ENCODE results near the gene THSD4. TPM values are rescaled to one million over a fixed set of nuclear protein-coding genes. Genes with fewer than 3 reads are reported as not detected.

The THSD4 gene
- total and polyA plus RNA-seq, 2 of the 8 experiments (the other 6 are each of a cell fraction or from before 2014, with no cell fraction given), result 2.5 to 6.2 TPM

DNA sequence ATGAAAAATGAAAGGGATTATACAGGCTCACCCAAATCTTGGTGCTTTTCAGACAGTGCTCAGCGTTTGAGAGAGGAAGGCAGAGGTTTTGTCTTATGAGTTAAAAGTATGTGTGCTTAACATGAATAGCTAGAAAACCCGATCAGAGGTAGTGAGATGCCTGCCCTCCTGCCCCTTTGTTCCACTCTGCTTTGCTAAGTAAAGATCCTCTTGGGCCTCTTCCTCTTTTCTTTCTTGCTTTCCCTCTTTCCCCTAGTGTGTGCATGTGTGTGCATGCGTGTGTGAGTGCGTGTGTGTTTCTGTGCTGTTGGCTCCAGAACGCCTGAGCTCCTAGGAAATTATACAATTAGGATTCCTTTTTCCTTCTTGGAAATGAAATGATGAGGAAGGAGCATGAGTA, 433.8 kb downstream of the THSD4 start:
- Histone ChIP-seq H2BK5ac (ENCODE audit: low read depth, low read length) (0 out of 2 replicates have a peak overlapping the region, but pooled peaks have one; percentile 10), H3K27me3 (replicated peaks in 1 of 4; ENCODE audit: control insufficient read depth in 3 of 4, extremely low read depth in 1 of 4, insufficient read depth in 3 of 4, low read length in 3 of 4) (no peaks in the 10 kb centered on the region), H4K5ac (ENCODE audit: insufficient read length, low read depth, low read length) (no peak overlapping the region), H4K91ac (replicated peaks; ENCODE audit: insufficient read length, low read length) (no peak overlapping the region), H3K4me3 (ENCODE audit: extremely low read depth in 1 of 4, insufficient read depth in 2 of 4, low read depth in 3 of 4, low read length in 4 of 4) (no peak overlapping the region), H4K20me1 (replicated peaks in 1 of 2; ENCODE audit: control insufficient read depth in 1 of 2, insufficient read depth in 2 of 2, low read length in 2 of 2) (no peaks in the 10 kb centered on the region), H3K36me3 (ENCODE audit: control insufficient read depth in 2 of 4, insufficient read depth in 4 of 4, low read length in 3 of 4) (no peaks in the 10 kb centered on the region), H2BK20ac (ENCODE audit: low read length) (no peak overlapping the region), H2BK120ac (replicated peaks; ENCODE audit: low read depth, low read length) (no peak overlapping the region), H3K56ac (replicated peaks; ENCODE audit: insufficient read length, low read depth, low read length) (no peak overlapping the region), H3K18ac (ENCODE audit: extremely low read depth, low read length) (no peak overlapping the region), H3K27ac (ENCODE audit: low read depth, low read length) (no peak overlapping the region), H3K23me2 (ENCODE audit: low read depth, low read length) (no peaks in the 10 kb centered on the region), H3K9me3 (ENCODE audit: insufficient read depth in 2 of 2, low read depth in 1 of 2, low read length in 1 of 2) (no peaks in the 10 kb centered on the region), H4K8ac (ENCODE audit: extremely low read depth, insufficient read depth, low read length) (no peak overlapping the region), H3K9ac (replicated peaks in 1 of 4; ENCODE audit: extremely low read depth in 1 of 4, low read depth in 3 of 4, low read length in 3 of 4) (no peak overlapping the region), H3K79me1 (ENCODE audit: low read depth, low read length) (no peaks in the 10 kb centered on the region), H2BK15ac (ENCODE audit: low read length) (0 out of 2 replicates have a peak overlapping the region, but pooled peaks have one; percentile 61), H3K23ac (ENCODE audit: insufficient read length) (no peak overlapping the region), H3K14ac (ENCODE audit: insufficient read length) (no peak overlapping the region), H3K4me2 (ENCODE audit: insufficient read depth in 1 of 2, low read depth in 2 of 2, low read length in 2 of 2) (no peak overlapping the region), H2AFZ (ENCODE audit: low read length) (no peak overlapping the region), H3K79me2 (ENCODE audit: control insufficient read depth in 1 of 2, insufficient read depth in 2 of 2, low read length in 2 of 2) (no peaks in the 10 kb centered on the region), H3K4me1 (replicated peaks in 1 of 4; ENCODE audit: control insufficient read depth in 3 of 4, insufficient read depth in 4 of 4, low read length in 3 of 4) (peaks cover 0 to 7% (median 2%) of the 10 kb centered on the region in 4 experiments; a peak in 1 of 7 replicates), H3K4ac (replicated peaks; ENCODE audit: insufficient read length, low read depth, low read length) (no peak overlapping the region), H2BK12ac (ENCODE audit: low read depth, low read length) (no peak overlapping the region), H2AK5ac (ENCODE audit: low read depth, low read length) (no peak overlapping the region)
- ChIA-PET CTCF (ENCODE audit: partially characterized antibody) (interaction anchor here (0.8 to 10.4 kb wide), 7 partner anchors 26 to 181 kb away, joined by 3 to 63 read pairs (median 4); no protein-coding TSS in a partner anchor), POLR2A (ENCODE audit: partially characterized antibody) (no interaction called here)
- no peak for FAIRE-seq
- TF ChIP-seq SP2 (IDR thresholded peaks at IDR 0.05; ENCODE audit: low read length), result no peak
- no peak for TF ChIP-seq HDAC6 (IDR thresholded peaks at IDR 0.05; ENCODE audit: low read depth, low read length)
- TF ChIP-seq TAF7 (optimal IDR thresholded peaks at IDR 0.05; ENCODE audit: borderline replicate concordance, low read depth, low read length), result no peak
- TF ChIP-seq SIRT6 (IDR thresholded peaks at IDR 0.05; ENCODE audit: low read length), result no peak
- no peak for TF ChIP-seq JUND (IDR thresholded peaks at IDR 0.05; ENCODE audit: low read length)
- TF ChIP-seq TAF1 (IDR thresholded peaks at IDR 0.05; ENCODE audit: low read depth, low read length), result no peak
- TF ChIP-seq SIN3A (conservative IDR thresholded peaks at IDR 0.05 in 1 of 2, IDR thresholded peaks at IDR 0.05 in 1 of 2; ENCODE audit: low read depth in 1 of 2, low read length in 2 of 2), result no peak
- 80% methylated on average over 5 of the region's 5 CpGs; no CpG with 5 or more reads in 1 of the 2 experiments for WGBS, 2 experiments (ENCODE audit: extremely low coverage in 1 of 2, insufficient coverage in 1 of 2, insufficient read length in 1 of 2, insufficient replicate concordance in 2 of 2, low coverage in 1 of 2, low lambda C conversion rate in 2 of 2, missing lambda C conversion rate in 1 of 2)
- DNase-seq (ENCODE audit: low read depth in 1 of 2, low spot score in 2 of 2), result no peak

Measured in H1 (cell line).